ENCODE measurements around the gene HS6ST1.

The HS6ST1 gene

DNA sequence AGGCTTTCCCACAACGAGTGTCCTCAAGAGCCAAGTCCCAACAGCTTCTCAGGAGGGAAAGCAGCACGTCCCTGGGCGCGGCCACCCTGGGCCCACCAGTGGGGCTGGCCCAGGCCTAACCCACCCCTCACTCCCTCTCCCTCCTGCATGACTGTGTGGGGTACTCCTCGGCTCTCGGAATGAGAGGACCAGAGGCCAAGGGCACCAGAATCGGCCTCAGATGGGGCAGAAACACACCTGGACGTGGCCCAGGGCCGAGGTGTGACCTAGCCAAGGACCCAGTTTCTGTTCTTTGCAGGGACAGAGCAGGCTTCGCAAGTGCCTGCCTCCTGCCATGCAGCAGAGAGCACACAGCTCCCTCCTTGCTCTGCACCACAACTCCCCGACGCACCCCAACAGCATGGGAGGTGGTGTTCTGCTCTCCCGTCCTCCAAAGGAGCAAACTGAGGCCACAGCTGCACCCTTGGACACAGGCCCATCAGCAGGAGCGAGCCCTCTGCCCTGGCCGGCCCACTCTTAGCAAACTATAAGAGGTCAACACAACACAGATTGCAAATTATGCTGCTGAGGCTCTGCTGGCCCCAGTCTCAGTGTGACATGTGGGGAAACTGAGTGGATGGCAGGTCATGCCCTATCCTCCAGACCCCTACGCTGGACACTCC lies 19.7 kb downstream of the HS6ST1 start:
- DNase-seq (ENCODE audit: low spot score) = no peak

- DNase-seq (ENCODE audit: low spot score) = no peak
Observed at GRCh38 chr2:128298286-128298685, 20.4 kb downstream of the HS6ST1 start.

- DNase-seq (ENCODE audit: low spot score) = no peak
Observed at GRCh38 chr2:128293870-128294455, 24.7 kb downstream of the HS6ST1 start.

- no peak for DNase-seq (ENCODE audit: low spot score)
Observed at GRCh38 chr2:128293426-128293755, 25.3 kb downstream of the HS6ST1 start.

DNA sequence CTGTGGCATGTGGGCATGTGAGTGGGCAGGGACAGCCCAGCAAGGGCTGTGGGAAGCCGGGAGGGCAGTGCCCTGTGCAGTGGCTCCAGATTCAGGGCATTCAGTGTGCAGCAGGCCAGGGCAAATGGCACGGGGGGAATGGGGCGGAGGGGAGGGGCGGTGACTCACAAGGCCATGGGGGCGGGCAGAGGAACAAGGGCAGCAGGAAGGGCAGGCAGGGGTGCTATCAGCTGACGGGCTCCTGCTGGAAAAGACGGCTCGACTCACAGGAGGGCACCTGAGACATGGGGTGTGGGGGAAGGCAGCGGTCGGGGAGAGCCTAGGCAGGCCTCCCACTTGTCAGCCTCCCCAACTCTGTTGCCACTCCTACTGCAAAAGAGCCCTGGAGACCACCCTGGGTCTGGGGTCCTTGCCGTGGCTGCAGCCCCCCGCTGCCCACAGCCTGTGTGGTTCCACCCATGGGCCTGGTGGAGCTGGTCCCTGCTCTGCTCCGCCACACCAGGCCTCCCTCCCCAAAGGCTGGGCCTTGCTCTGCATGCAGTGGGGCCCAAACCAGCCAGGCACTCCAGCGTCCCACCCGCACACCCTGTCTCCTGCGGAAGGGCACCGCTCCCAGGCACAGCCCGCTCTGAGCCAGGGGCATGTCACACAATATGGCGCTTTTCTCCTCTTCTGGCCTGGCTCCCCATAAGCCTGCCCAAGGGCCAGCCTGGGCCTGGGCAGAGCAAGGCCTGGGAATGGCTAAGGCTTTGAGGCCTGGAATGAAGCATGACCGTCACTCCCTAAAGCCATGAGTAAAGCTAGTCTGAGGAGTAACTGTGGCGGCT lies 25.9 kb downstream of the HS6ST1 start:
- DNase-seq (ENCODE audit: low spot score) = no peak

DNA sequence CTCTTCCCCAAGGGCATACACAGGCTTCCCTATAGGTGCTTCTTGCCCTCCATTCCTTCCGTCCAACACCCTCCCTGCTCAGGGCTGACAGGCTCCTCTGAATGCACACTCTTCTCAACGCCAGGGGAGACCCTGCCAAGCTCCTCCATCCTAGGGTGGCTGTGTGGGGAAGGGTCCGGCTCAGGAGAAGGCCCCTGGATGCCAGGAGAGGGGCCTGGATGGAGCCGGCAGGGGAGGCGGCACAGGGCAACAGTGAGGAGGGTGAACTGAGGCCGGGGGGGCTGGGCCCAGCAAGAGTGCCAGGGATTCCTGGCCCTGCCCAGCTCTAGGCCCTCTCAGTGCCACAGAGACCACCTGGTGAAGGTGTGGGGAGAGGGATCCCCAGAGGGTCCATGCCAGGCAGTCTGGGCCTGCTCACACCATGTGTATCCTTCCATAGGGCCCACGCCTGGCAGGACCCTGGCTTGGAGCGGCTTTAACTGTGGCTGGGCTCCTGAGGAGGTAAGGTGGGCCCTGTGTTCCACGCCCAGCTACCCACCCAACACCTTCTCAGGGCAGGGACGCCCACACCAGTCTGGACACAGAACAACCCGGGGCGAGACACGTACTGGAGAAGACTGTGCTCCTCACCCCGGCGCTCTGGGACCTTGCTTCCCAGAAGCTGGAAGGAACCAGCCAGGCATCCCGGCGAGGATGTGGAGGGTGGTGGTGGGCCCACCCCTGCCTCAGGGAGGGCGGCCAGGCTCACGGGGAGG lies 26.6 kb downstream of the HS6ST1 start:
- no peak for DNase-seq (ENCODE audit: low spot score)

GRCh38 chr2:128291161-128291843 lies 27.4 kb downstream of the HS6ST1 start:
- DNase-seq (ENCODE audit: low spot score) = no peak

DNA sequence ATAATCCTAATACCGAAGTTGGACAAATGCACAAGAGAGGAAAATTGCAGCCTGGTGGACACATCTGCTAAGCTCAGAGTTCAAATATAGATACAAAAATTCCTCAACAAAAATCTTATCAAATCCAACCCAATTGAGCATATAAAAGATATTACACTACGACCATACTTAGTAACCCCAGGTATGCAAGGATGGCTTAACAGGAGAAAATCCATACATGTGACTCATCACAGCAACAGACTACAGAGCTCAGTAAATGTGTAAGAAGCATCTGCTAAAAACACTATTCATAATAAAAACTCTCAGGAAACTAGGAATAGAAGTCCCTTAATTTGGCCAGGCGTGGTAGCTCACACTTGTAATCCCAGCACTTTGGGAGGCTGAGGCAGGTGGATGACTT lies 28.3 kb downstream of the HS6ST1 start:
- no peak for DNase-seq (ENCODE audit: low spot score)

- no peak for DNase-seq (ENCODE audit: low spot score)
Observed at GRCh38 chr2:128289439-128289838, 29.2 kb downstream of the HS6ST1 start.

- no peak for DNase-seq (ENCODE audit: low spot score)
Observed at GRCh38 chr2:128288781-128289180, 29.9 kb downstream of the HS6ST1 start.

- no peak for DNase-seq (ENCODE audit: low spot score)
Observed at GRCh38 chr2:128287780-128288735, 30.6 kb downstream of the HS6ST1 start.

GRCh38 chr2:128286905-128287779 lies 31.5 kb downstream of the HS6ST1 start:
- no peak for DNase-seq (ENCODE audit: low spot score)

DNA sequence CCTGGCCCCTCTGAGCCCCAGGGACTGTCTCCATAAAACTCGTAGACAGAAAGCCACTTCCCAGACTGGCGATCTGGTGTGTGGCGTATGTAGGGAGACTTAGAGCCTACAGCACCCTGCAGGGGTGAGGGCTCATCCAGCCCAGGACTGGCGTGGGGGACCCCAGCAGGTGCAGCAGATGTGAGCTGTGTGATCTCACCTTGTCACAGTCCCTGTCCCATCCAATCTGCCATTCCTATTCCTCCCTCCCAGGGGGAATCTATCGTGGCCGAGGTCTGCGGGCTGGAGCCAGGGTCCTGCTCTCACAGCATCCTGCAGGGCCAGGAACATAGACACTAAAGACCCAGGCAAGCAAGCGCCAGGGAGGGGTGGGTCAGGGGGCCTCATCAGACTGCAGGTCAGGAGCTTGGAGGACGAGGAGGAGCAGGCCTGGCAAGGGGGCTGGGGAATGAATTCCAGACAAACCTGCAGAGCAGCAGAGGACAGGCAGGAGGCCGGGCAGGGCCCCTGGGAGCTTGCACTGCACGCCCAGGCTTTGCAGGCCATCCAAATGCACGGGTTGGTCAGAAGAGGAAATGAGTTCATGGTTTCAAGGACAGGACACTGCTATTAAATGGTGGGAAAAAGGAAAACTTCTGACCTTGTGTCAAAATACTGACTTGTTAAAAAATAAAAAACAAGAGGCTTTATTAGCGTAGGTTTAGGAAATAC lies 32.5 kb downstream of the HS6ST1 start:
- no peak for DNase-seq (ENCODE audit: low spot score)

DNA sequence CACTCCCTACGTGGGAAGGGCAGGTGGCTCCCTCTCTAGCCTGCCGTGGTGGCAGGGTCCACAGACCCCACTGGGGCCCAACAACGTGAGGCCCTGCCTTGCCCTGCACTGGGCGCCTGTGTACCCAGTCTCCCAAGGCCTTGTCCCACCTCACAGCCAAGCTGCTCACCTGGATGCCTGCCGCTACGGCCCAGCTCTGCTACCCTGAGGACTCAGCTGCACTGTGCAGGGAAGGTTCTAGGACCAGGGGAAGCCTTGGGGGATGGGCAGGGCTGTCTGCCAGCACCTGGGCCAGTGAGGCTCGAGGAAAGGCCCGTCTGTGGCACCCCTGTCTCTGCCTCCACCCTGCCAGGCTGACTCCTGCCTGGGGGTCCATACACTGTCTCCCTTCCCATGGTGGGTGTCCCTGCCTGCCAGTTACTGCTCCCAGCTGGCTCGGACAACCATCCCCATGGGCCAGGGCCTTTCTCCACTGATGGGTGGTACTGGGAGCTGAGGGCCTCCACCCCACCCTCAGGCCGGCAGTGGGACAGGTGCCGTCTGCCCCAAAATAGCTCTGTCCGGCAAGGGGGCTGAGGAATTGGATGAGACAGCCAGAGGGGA lies 33.2 kb downstream of the HS6ST1 start:
- no peak for DNase-seq (ENCODE audit: low spot score)

- DNase-seq (ENCODE audit: low spot score) = no peak
Observed at GRCh38 chr2:128284841-128285240, 33.8 kb downstream of the HS6ST1 start.

GRCh38 chr2:128284037-128284441 lies 34.6 kb downstream of the HS6ST1 start:
- no peak for DNase-seq (ENCODE audit: low spot score)

GRCh38 chr2:128282976-128283810 lies 35.5 kb downstream of the HS6ST1 start:
- DNase-seq (ENCODE audit: low spot score) = no peak

Data from AG20443 (cell line).